Right ventricle myocardium superior (tissue), 1 donor: Measurements from ENCODE around the gene CXCL8. TPM values are rescaled to one million over a fixed set of nuclear protein-coding genes. Genes with fewer than 3 reads are reported as not detected.

Experiments
- ATAC-seq: fragments of 200-7000 bp; cut with Tn5 transposase; one replicate; pipeline ENCODE4 v1.9.1; 2020; ENCODE audit warnings: mild to moderate bottlenecking; ENCODE audit not compliant: poor library complexity
- DNase-seq: peaks from one replicate; pipeline ENCODE4 v3.0.0-alpha.2; 2020
- intact Hi-C: fragments of 100-400 bp; cut with DNase I; formaldehyde crosslinking; loops from one replicate; pipeline ENCODE4 v1.11.2; 2022
- total RNA-seq: library from RNA; stranded (reverse); fragmentation: NEBNext Ultra II Directional; extraction: Animal tissue kit (Norgen Biotek cat#: 25700); gene quantifications from one replicate; pipeline ENCODE4 v1.2.1, GENCODE V29; 2021
- donor health status: DM: no; HTN: yes; CAD: no; lungs with severe emphysema.

CXCL8 gene
- total RNA-seq, 1 donor from 2014 or later = not detected

DNA sequence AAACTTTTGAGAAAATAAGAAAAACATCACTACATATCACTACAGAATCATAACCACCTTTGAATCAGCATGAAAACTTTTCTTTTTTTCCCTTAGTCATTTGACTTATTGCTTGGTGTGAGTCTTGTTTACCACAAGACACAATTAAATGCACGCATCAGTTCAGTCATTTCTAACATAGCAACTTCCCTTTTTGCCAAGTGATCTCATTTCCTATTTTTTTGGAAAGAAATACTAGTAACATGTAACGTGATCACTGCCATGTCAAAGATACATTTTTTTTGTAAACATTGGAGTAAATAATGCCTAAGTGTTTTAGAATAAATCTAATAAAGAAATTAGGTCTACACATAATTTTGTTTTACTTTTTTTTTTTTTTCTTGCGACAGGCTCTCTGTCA, 5.1 kb upstream of the CXCL8 start:
- intact Hi-C loops = no loop called here
- DNase-seq (no peak), ATAC-seq (peak; percentile 33)

DNA sequence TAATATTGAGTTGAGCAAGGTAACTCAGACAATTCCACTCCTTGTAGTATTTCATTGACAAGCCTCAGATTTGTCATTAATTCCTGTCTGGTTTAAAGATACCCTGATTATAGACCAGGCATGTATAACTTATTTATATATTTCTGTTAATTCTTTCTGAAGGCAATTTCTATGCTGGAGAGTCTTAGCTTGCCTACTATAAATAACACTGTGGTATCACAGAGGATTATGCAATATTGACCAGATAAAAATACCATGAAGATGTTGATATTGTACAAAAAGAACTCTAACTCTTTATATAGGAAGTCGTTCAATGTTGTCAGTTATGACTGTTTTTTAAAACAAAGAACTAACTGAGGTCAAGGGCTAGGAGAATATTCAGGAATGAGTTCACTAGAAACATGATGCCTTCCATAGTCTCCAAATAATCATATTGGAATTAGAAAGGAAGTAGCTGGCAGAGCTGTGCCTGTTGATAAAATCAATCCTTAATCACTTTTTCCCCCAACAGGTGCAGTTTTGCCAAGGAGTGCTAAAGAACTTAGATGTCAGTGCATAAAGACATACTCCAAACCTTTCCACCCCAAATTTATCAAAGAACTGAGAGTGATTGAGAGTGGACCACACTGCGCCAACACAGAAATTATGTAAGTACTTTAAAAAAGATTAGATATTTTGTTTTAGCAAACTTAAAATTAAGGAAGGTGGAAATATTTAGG, 821 bp downstream of the CXCL8 start:
- no peak for DNase-seq
- intact Hi-C loops = no loop called here
- no peak for ATAC-seq

DNA sequence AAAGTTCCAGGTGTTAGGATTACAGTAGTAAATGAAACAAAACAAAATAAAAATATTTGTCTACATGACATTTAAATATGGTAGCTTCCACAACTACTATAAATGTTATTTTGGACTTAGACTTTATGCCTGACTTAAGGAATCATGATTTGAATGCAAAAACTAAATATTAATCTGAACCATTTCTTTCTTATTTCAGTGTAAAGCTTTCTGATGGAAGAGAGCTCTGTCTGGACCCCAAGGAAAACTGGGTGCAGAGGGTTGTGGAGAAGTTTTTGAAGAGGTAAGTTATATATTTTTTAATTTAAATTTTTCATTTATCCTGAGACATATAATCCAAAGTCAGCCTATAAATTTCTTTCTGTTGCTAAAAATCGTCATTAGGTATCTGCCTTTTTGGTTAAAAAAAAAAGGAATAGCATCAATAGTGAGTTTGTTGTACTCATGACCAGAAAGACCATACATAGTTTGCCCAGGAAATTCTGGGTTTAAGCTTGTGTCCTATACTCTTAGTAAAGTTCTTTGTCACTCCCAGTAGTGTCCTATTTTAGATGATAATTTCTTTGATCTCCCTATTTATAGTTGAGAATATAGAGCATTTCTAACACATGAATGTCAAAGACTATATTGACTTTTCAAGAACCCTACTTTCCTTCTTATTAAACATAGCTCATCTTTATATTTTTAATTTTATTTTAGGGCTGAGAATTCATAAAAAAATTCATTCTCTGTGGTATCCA, 1.6 kb downstream of the CXCL8 start:
- DNase-seq = no peak
- no peak for ATAC-seq
- intact Hi-C loops = no loop called here

DNA sequence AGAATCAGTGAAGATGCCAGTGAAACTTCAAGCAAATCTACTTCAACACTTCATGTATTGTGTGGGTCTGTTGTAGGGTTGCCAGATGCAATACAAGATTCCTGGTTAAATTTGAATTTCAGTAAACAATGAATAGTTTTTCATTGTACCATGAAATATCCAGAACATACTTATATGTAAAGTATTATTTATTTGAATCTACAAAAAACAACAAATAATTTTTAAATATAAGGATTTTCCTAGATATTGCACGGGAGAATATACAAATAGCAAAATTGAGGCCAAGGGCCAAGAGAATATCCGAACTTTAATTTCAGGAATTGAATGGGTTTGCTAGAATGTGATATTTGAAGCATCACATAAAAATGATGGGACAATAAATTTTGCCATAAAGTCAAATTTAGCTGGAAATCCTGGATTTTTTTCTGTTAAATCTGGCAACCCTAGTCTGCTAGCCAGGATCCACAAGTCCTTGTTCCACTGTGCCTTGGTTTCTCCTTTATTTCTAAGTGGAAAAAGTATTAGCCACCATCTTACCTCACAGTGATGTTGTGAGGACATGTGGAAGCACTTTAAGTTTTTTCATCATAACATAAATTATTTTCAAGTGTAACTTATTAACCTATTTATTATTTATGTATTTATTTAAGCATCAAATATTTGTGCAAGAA, 2.3 kb downstream of the CXCL8 start:
- intact Hi-C loops = no loop called here
- ATAC-seq (no peak), DNase-seq (no peak)

DNA sequence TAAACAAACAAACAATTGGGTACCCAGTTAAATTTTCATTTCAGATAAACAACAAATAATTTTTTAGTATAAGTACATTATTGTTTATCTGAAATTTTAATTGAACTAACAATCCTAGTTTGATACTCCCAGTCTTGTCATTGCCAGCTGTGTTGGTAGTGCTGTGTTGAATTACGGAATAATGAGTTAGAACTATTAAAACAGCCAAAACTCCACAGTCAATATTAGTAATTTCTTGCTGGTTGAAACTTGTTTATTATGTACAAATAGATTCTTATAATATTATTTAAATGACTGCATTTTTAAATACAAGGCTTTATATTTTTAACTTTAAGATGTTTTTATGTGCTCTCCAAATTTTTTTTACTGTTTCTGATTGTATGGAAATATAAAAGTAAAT, 2.9 kb downstream of the CXCL8 start:
- DNase-seq = no peak
- intact Hi-C loops = no loop called here
- no peak for ATAC-seq

DNA sequence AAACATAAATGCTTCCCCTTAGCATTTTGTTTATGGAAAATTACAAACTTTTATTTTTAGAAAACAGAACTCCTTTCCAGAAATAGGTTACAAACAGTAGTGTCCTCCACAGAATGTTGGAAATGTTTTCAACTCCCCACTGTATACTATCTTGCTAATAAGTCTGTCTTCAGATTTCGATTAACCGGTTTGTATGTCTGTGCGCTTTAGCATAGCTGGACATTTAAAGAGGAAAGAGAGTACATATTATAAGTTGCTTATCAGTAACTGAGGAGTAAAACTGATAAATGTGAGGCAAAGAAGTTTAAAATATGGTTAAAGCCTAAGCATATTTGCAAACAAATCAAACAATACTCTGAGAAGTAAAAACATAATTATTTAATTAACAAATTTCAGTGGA, 3.4 kb downstream of the CXCL8 start:
- no peak for DNase-seq
- intact Hi-C loops = no loop called here
- no peak for ATAC-seq

DNA sequence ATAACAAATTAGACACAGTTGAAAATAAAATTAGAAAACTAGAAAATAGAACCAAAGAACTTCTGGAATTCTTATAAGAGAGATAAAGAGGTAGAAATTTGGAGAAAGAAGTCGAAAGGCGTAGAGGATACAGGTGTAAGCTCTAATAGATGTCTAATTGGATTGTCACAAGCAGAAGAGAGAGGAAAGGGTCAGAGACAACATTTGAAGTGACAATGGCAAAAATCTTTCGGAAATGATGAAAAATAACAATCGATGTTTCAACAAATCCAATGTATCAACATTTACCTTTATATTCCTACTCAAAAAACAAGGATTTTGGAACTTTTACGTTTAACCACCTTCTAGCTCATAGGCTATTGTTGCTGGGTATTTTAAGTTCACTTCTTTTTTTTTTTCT, 3.8 kb downstream of the CXCL8 start:
- intact Hi-C loops = no loop called here
- no peak for ATAC-seq
- no peak for DNase-seq

DNA sequence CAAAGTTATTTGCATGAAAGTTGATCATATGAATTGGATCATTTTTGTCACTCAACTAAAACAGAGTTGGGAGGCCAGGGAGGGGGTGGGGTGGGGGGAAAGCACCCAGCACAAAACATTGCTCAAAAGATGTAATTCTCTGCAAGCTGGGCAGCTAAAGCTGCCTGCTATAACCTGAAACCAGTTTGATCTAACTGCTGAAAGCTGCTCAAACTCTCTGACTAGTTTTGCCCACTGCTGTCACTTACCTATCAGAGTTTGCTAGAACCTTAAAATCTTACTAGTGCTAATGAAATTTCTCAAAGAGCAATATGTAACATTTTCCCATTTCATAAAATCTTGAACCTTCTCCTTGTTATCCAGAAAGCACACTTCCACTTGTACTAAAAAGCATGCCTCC, 10.4 kb downstream of the CXCL8 start:
- ATAC-seq = no peak
- intact Hi-C loops = no loop called here

DNA sequence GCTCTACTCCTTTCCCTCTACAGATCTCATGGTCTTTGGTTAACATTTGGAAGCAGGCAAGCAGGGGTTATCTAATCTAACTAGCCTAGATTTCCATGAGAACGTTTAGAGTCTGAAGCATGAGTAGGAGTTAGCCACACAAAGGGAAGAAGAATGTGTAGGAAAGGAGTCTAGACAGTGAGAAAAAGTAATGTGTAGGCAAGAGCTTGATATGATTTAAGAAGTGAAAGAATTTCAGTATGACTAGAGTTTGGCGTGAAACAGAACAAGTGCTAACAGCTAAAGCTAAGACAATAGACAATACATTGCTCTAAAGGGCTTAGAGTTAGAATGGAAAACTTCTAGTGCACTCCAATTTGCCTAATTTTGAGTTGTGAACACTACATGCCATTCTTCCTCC, 10.8 kb downstream of the CXCL8 start:
- intact Hi-C loops = no loop called here
- DNase-seq = no peak
- no peak for ATAC-seq

More for the DNA sequence above, 10.4 kb downstream of the CXCL8 start:
- DNase-seq = no peak

DNA sequence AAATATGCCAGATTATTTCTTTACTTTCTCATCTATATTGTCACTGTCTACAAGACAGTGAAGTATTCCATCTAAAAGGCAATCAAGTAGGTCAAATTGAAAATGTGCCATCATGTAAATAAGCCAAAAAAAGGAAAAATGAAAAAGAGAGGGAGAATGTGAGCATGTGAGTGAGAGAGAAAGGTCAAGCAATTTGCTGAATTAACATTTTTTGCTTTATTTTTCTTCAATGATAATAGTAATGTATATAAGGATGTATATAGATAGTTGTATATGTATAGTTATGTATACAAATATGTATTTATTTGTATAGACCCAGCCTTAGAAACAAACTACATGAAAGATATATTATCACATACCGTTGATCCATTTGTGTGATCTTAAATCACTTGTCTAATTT, 11.5 kb downstream of the CXCL8 start:
- no peak for DNase-seq
- no peak for ATAC-seq
- intact Hi-C loops = no loop called here

DNA sequence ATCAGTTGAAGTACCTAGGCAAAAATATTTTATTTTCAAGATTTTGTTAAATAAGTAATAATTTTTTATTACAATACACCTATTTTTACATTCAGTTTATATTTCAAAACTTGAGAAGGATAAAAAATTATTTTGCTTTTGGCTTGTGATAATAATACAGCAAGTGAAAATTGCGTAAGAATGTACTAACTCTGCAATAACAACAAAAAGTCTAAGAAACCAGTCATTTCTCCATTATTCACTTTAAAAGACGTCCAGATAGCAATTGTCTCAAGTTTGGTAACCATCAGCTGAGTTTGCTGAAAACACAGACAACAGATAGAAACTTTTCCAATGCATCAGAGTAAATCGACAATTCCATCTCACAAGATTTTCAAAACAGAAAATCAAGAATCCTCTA, 12.1 kb downstream of the CXCL8 start:
- intact Hi-C loops = no loop called here
- no peak for ATAC-seq
- DNase-seq = no peak

DNA sequence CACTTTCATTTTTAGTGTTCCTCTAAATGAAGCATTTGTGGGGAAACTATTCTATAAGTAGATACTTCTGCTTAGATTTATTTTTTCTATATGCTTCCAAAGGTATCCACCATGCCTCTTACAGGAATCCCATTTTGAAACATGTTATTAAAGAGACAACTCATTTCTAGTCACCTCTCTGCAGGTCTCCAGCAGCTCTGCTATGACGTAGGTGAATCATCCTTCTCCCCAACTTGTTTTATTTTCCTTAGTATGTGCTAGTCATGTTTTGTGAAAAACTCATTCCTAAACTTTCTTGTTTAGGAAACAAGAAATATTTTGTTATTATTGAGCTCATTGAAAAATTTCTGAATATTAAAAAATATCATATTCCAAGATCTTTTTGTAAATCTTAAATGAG, 12.8 kb downstream of the CXCL8 start:
- intact Hi-C loops = no loop called here
- ATAC-seq (no peak), DNase-seq (no peak)

DNA sequence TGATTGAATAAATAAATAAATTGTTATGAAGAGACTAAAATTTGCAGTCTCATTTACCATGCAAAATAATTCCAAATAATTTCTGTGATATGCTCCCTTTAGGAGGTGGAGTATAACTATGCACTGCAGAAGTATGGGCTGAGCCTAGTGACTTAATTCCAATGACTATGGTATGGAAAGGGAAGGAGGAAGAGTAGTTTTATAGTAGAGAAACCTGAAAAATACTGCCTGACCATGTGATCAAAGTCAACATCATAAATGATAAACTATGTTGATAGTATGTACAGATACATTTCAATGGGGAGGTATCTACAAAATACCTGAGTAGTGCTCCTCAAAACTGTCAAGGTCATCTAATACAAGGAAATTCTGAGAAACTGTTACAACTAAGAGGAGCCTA, 14.6 kb downstream of the CXCL8 start:
- intact Hi-C loops = no loop called here
- DNase-seq (no peak), ATAC-seq (no peak)

DNA sequence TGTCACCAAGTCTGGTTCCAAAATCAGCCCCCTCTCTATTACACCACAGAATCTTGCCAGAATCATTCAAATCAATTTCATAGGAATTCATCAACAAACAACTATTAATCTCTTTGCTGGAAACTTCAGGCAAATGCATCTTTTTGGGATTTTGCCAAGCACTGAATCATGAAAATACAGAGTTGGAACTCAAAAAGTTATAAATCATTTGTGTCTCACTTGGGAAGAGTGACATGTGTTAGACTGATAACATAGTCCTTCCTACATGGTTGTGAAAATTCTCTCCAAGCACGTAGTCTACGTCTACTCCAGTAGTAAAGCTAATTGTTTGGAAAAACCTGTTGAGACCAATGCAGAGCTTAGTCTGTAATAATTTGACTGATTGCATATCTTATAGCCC, 19.0 kb downstream of the CXCL8 start:
- ATAC-seq (no peak), DNase-seq (no peak)
- intact Hi-C loops = no loop called here

DNA sequence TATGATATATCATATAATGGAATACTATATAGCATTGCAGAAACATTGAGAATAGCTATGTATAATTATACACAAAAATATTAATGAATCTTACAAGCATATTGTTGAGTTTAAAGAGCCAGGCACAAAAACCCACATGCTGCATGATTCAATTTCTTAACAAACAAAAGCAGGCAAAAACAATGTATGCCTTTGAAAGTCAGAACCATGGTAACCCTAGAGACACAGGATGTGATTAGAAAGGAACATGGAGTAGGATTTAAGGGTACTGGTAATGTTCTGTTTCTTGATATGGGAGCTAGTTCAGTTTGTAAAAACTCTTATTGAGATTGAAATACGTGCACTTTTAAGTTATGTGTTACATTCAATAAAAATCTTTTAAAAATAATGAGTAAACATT, 21.5 kb downstream of the CXCL8 start:
- intact Hi-C loops = no loop called here
- DNase-seq = no peak
- no peak for ATAC-seq

DNA sequence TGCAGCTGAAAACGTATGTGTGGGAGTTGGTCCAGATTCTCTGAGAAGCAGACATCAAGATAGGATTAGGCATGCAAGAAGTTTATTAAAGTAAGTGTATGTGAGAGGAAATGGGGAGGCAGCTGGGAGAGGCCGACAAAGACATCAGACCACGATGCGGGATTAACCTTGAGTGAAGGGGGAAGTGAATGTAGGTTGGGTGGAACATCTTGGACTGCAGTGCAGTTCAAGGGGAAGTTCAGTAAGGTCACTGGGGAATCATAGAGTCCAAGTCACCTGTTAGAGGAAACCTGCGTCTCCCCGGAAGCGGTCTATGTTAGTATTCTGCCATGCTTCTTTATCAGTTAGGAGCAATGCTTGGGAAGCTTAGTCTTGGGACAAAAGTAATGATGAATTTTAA, 22.0 kb downstream of the CXCL8 start:
- ATAC-seq = no peak
- intact Hi-C loops = no loop called here

DNA sequence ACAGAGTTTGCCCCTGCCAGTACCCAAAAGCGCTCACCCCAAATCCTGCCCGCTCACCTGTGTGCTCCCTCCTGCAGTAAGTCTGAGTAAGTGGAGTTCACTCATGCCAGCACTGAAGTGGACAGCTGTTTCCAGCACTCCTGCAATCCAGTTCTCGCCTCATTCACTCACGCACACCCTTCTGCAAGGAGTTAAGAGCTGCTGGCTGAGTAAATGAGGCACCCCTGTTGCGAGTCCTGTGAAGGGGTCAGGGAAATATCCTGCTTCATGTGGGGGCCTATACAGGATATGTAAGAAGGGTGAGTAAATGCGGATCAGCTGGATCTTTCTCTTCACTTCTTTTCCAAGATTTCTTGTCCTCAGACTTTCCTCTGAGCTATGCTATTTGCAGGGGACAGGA, 23.5 kb downstream of the CXCL8 start:
- ATAC-seq (no peak), DNase-seq (no peak)
- intact Hi-C loops = no loop called here

More for the DNA sequence above, 22.0 kb downstream of the CXCL8 start:
- no peak for DNase-seq

DNA sequence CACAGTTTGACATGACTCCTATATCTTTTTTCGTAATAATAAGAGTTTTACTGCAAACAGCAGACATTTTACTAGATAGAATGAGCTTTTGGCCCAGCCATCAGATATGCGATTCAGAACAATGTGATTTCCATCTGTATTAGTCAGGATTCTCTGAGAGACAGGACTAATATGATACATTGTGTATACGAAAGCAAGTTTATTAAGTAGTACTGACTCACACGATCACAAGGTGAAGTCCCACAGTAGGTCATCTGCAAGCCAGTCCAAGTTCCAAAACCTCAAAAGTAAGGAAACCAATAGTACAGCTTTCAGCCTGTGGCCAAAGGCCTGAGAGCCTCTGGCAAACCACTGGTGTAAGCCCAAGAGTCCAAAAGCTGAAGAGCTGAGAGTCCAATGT, 24.1 kb downstream of the CXCL8 start:
- ATAC-seq (no peak), DNase-seq (no peak)
- intact Hi-C loops = no loop called here

DNA sequence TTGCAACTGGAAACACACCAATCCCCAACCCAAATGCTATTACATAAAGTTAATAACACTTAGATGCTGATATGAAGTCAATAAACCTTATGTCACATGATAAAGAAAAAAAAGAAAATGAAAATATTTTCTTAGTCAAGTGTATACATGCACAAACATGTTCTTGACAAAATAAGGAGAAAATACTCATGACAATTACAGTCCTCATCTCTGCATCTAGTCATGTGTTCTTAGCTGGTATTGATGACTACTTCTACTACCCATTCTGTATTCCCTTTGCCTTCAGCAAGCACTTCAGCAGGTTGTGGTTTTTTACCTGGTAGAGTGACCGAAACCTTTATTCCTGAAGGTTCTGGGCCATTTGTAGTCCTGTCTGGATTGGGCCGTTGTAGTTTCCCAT, 24.9 kb downstream of the CXCL8 start:
- intact Hi-C loops = no loop called here
- ATAC-seq (no peak), DNase-seq (no peak)

DNA sequence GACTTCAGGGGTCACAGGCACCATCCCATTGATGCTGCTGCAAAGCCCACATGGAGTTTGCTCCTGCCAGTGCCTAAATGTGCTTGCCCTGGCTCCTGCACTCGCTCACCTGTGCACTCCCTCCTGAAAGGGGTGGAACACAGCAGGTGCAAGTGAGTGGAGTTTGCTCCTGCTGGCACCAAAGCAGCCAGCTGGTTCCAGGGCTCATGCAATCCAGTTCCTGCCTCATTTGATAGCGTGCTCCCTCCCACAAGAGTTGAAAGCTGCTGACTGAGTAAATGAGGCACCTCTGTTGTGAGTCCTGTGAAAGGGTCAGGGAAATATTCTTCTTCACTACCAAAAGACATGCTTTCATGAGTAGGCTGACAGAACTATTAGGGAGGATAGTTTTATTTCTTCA, 30.5 kb downstream of the CXCL8 start:
- no peak for DNase-seq
- ATAC-seq = no peak
- intact Hi-C loops = no loop called here
